HUES64 (cell line): ENCODE measurements around the gene EFCAB5.
"Not testable (repeated sequence)": the region's sequence is repeated elsewhere in the genome, so short reads cannot be mapped to it uniquely, and the experiment has no call there.

ENCODE experiments used
- H3K27ac ChIP-seq: 2 replicates; pipeline ENCODE4 v1.7.0; 2013; ENCODE audit warnings: low read depth, low read length, inconsistent platforms
- H3K27me3 ChIP-seq: 2 replicates; pipeline ENCODE4 v1.6.1; 2013; ENCODE audit warnings: mild to moderate bottlenecking, low read length; ENCODE audit not compliant: insufficient read depth
- H3K36me3 ChIP-seq: 2 replicates; pipeline ENCODE4 v1.6.1; 2013; ENCODE audit warnings: mild to moderate bottlenecking, low read length; ENCODE audit not compliant: insufficient read depth
- H3K4me1 ChIP-seq: 2 replicates; pipeline ENCODE4 v1.6.1; 2013; ENCODE audit warnings: mild to moderate bottlenecking, low read length, moderate library complexity; ENCODE audit not compliant: insufficient read depth
- H3K4me3 ChIP-seq: 2 replicates; pipeline ENCODE4 v1.5.1; 2013; ENCODE audit warnings: mild to moderate bottlenecking, low read length, moderate library complexity
- H3K9ac ChIP-seq: 2 replicates; pipeline ENCODE4 v1.6.1; 2013; ENCODE audit warnings: mild to moderate bottlenecking, low read depth, low read length
- H3K9me3 ChIP-seq: 2 replicates; pipeline ENCODE4 v1.6.1; 2013; ENCODE audit warnings: low read depth, low read length; ENCODE audit not compliant: insufficient read depth
- whole genome bisulfite sequencing: fragments of 150-250, 120-280 bp; methylation state at CpG from one replicate; pipeline ENCODE4 v1.1.7; 2013; ENCODE audit warnings: missing lambda C conversion rate; 5-methylcytosine and 5-hydroxymethylcytosine counted together

Gene EFCAB5

DNA sequence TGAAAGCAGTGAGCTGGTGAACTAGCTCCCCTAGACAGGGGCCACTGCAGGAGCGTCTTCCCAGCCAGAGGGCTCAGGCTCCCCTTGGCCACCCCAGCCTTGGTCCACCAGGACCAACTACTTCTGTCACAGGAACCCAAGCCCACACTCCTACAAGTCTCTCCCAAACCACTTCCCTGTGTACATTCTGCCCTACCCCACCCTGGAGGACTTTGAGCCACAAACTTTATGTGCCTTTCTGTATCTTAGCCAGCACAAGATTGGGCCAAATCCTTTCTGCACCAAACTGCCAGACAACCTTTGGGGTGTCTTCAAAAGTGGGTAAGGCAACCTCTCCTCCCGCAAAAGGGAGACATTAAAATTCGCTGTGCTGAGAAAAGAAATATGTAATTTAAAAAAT lies 31.6 kb downstream of the EFCAB5 start:
- no peak overlapping the region for H3K27ac ChIP-seq
- no peak overlapping the region for H3K9ac ChIP-seq
- H3K36me3 ChIP-seq = no peaks in the 10 kb centered on the region
- 94% methylated on average over 3 of the region's 3 CpGs for WGBS
- H3K4me3 ChIP-seq = no peak overlapping the region
- H3K27me3 ChIP-seq = no peaks in the 10 kb centered on the region
- no peaks in the 10 kb centered on the region for H3K9me3 ChIP-seq
- H3K4me1 ChIP-seq = no peaks in the 10 kb centered on the region

- WGBS = 75% methylated on average over 1 of the region's 1 CpG
- Histone ChIP-seq H3K9ac (no peak overlapping the region), H3K4me1 (no peaks in the 10 kb centered on the region)
Measured at GRCh38 chr17:29977836-29978235, 36.4 kb downstream of the EFCAB5 start.

DNA sequence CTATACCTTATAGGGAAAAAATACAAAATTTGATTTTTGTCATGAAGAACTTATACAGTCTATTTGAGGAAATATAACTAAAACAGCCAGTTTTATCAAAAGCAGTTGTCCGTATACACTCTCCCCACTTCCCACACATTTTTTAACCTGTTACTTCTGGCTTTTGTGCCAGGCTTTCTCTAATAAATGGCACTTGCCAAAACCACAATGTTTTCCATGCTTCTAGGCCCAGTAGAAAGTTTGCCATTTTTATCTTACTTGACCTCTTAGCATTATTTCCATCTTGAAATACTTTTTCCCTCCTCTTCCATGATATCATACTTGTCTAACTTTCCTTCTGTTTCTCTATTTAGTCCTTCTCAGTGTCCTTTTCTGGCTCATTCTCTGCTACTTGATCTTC lies 38.8 kb downstream of the EFCAB5 start:
- Histone ChIP-seq H3K9me3 (peaks cover 8% of the 10 kb centered on the region), H3K36me3 (no peaks in the 10 kb centered on the region), H3K27ac (no peak overlapping the region), H3K27me3 (no peaks in the 10 kb centered on the region), H3K4me3 (no peak overlapping the region), H3K4me1 (no peaks in the 10 kb centered on the region), H3K9ac (no peak overlapping the region)
- 94% methylated on average over 1 of the region's 1 CpG for WGBS

More at GRCh38 chr17:29977836-29978235, 36.4 kb downstream of the EFCAB5 start:
- Histone ChIP-seq H3K9me3 (no peaks in the 10 kb centered on the region), H3K27me3 (no peaks in the 10 kb centered on the region), H3K27ac (no peak overlapping the region), H3K36me3 (no peaks in the 10 kb centered on the region), H3K4me3 (no peak overlapping the region)

DNA sequence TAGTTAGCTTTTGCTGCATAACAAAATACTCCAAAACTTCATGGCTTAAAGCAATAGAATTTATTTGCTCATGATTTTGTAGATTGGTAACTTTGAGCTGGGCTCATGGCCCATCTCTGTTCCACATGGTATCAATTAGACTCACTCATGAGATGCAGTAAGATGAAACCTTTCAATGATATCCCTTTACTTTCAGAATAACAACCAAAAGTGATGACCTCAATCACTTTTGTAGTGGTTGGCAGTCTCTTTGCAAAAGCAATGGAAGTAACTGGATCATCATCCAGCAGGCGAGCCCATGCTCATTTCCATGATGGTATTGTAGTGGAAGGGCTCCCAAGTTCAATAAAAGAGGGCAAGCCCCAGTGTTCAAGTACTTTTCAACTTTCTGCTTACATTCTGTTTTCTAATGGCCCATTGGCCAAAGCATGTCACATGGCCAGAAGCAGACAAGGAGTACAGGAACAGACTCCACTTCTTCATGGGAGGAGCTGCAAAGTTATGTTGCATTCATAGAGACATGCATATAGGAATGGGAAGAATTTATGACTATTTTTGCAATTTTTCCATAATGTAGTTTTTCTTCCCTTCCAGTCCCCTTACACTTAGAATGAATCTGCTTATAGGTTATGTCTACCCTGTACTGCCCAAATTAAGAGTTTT lies 41.7 kb downstream of the EFCAB5 start:
- H3K4me1 ChIP-seq = no peaks in the 10 kb centered on the region
- no peak overlapping the region for H3K9ac ChIP-seq
- no peaks in the 10 kb centered on the region for H3K36me3 ChIP-seq
- H3K27ac ChIP-seq = no peak overlapping the region
- no peak overlapping the region for H3K4me3 ChIP-seq
- peaks cover 15% of the 10 kb centered on the region for H3K9me3 ChIP-seq
- H3K27me3 ChIP-seq = no peaks in the 10 kb centered on the region
- 87% methylated on average over 1 of the region's 1 CpG for WGBS

DNA sequence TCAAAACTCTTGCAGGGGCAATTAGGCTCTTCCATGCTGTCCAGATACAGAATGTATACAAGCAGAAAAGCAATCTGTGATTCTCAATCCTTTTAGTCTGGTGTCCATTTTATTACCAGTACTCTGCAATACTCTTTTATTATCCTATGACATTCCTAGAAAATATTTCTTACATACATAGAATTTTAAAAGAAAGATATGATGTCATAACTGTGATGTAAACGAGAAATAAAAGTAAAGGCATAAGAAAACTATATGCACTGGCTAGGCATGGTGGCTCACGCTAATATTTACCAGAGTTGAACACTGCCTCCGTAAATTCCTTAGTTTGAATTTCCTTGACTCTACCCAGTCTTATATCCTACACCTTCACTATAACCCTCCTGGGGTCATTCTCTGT lies 55.0 kb downstream of the EFCAB5 start:
- Histone ChIP-seq H3K36me3 (no peaks in the 10 kb centered on the region), H3K4me3 (no peak overlapping the region), H3K27ac (no peak overlapping the region), H3K9me3 (peaks cover 10% of the 10 kb centered on the region; the same call in 1 of the 2 replicates), H3K27me3 (no peaks in the 10 kb centered on the region), H3K9ac (no peak overlapping the region), H3K4me1 (no peaks in the 10 kb centered on the region)
- WGBS = 98% methylated on average over 3 of the region's 3 CpGs

DNA sequence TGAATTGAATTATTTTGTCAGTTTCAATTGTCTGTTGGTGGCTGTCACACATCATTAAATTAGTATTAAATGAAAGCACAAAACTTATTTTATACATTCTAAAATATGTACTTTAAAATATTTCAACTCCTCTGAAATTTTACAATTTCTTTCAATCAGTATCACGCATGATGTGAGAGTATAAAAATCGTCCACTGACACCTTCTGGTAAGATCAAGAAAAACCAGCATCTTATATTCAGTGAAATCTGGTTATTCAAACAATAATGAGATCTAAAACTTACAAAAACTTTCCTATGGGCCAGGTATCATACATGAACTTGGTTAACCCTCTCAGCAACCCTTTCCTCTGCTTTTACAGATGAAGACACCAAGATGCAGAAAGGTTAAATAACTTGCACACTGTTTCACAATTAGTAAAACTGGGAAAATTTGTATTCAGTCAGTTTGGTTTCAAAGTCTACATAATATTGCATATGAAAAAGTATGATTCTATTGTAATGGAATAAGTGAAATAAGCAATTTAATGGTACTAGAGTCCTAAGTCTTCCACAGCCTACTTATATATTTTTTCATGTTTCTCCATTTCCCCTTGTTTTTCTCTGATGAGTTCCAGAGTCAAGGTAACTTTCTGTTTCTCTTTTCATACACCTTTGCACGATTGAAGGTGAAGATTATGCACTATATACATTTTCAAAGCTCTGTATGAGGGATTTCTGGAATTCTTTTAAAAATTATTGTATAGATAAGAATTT lies 58.7 kb downstream of the EFCAB5 start:
- H3K27ac ChIP-seq = no peak overlapping the region
- H3K27me3 ChIP-seq = no peaks in the 10 kb centered on the region
- no peaks in the 10 kb centered on the region for H3K4me1 ChIP-seq
- WGBS = no CpG with 5 or more reads among the region's 3 CpGs
- H3K4me3 ChIP-seq = no peak overlapping the region
- H3K9me3 ChIP-seq = peaks cover 7% of the 10 kb centered on the region; the same call in 1 of the 2 replicates
- no peak overlapping the region for H3K9ac ChIP-seq
- no peaks in the 10 kb centered on the region for H3K36me3 ChIP-seq

DNA sequence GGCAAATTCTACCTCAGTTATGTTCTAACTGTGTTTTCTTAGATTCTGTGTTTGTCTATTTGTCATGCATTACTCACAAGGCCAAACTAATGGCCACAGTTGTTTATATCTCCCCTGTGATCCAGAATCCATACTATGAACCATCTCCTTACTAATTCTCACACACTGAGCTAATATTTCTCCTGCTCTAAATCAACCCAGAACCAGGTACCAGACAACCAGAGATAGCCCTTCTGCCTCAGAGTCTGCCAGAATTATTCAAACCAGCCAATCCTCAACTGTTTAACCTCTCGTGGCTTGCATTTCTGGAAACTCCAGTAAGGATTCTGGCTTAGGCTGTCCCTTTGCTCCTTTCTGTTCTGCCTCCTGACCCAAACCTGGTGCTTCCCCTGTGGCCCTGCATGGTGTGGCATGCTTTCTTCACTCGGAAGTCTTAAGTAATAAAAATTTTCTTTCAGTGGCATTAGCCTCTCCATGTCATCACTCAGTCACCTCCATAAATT lies 59.4 kb downstream of the EFCAB5 start:
- H3K36me3 ChIP-seq = no peaks in the 10 kb centered on the region
- H3K9ac ChIP-seq = no peak overlapping the region
- peaks cover 7% of the 10 kb centered on the region; the same call in 1 of the 2 replicates for H3K9me3 ChIP-seq
- no peak overlapping the region for H3K4me3 ChIP-seq
- WGBS = 79% methylated on average over 2 of the region's 2 CpGs
- peaks cover 5% of the 10 kb centered on the region; the same call in 1 of the 2 replicates for H3K4me1 ChIP-seq
- no peaks in the 10 kb centered on the region for H3K27me3 ChIP-seq
- no peak overlapping the region for H3K27ac ChIP-seq

DNA sequence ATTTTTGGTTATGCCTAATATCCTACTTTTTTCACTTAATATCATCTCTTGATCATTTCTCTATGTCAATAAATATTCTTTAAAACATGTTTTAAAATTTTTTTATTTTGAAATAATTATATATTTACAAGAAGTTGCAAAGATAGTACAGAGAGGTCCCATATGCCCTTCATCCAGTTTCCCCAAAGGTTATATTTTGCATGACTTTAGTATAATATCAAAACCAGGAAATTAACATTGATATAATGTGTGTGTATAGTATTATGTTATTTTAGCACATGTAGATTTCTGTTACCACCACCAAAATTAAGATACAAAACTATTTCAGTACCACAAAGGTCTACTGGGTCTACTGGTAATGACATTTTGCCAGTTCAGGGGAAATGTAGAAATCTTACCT lies 60.7 kb downstream of the EFCAB5 start:
- Histone ChIP-seq H3K36me3 (no peaks in the 10 kb centered on the region), H3K9me3 (peaks cover 7% of the 10 kb centered on the region; the same call in 1 of the 2 replicates), H3K4me1 (peaks cover 7% of the 10 kb centered on the region; the same call in 1 of the 2 replicates), H3K4me3 (no peak overlapping the region), H3K9ac (no peak overlapping the region), H3K27me3 (no peaks in the 10 kb centered on the region), H3K27ac (no peak overlapping the region)

GRCh38 chr17:30005709-30006320 lies 64.4 kb downstream of the EFCAB5 start:
- 76% methylated on average over 6 of the region's 8 CpGs for WGBS
- Histone ChIP-seq H3K27ac (no peak overlapping the region), H3K4me1 (peaks cover 7% of the 10 kb centered on the region; the same call in 1 of the 2 replicates)

GRCh38 chr17:30011934-30012333 lies 70.5 kb downstream of the EFCAB5 start:
- not testable (repeated sequence) for H3K4me3 ChIP-seq, H3K4me1 ChIP-seq, H3K9me3 ChIP-seq, H3K27ac ChIP-seq, H3K36me3 ChIP-seq, H3K9ac ChIP-seq, H3K27me3 ChIP-seq
- 92% methylated on average over 8 of the region's 10 CpGs for WGBS

More at GRCh38 chr17:30005709-30006320, 64.4 kb downstream of the EFCAB5 start:
- H3K27me3 ChIP-seq = no peaks in the 10 kb centered on the region
- no peak overlapping the region for H3K4me3 ChIP-seq
- H3K9ac ChIP-seq = no peak overlapping the region
- H3K9me3 ChIP-seq = peaks cover 7% of the 10 kb centered on the region; the same call in 1 of the 2 replicates
- H3K36me3 ChIP-seq = no peaks in the 10 kb centered on the region

- H3K36me3 ChIP-seq = no peaks in the 10 kb centered on the region
- H3K9me3 ChIP-seq = 0 out of 2 replicates have a peak, but pooled peaks cover 4% of the 10 kb centered on the region
- H3K27me3 ChIP-seq = no peaks in the 10 kb centered on the region
- no peak overlapping the region for H3K4me3 ChIP-seq
- WGBS = 52% methylated on average over 3 of the region's 4 CpGs
- no peak overlapping the region for H3K9ac ChIP-seq
- no peak overlapping the region for H3K27ac ChIP-seq
- H3K4me1 ChIP-seq = no peaks in the 10 kb centered on the region
Measured at GRCh38 chr17:30021708-30022317, 80.4 kb downstream of the EFCAB5 start.
